Thyroid gland (tissue), 4 donors: Measurements from ENCODE around the gene PLCG2. TPM values are rescaled to one million over a fixed set of nuclear protein-coding genes. Genes with fewer than 3 reads are reported as not detected.

Experiments used
- DNase-seq, 2 donors: peaks; one replicate each; pipeline ENCODE4 v3.0.0-alpha.2; 2019
- H3K27ac ChIP-seq, 3 donors: fragments of 200-600 bp; sonication (generic); 1 replicate in 2 of 3; 2 replicates in 1 of 3; pipeline ENCODE4 v1.5.1; 2016 to 2019; ENCODE audit warnings: mild to moderate bottlenecking in 1 of 3, moderate library complexity in 1 of 3
- H3K27me3 ChIP-seq: fragments of 200-600 bp; sonication (generic); one replicate; pipeline ENCODE4 v1.5.1; 2019
- H3K36me3 ChIP-seq, 2 donors: fragments of 200-600 bp; sonication (generic); one replicate each; pipeline ENCODE4 v1.5.1; 2016 to 2019
- H3K4me1 ChIP-seq, 2 donors: fragments of 200-600 bp; sonication (generic); one replicate each; pipeline ENCODE4 v1.5.1; 2017 to 2019
- H3K4me3 ChIP-seq, 3 donors: fragments of 200-600 bp; sonication (generic); replicated peaks in 1 of 3; 1 replicate in 2 of 3; 2 replicates in 1 of 3; pipeline ENCODE4 v1.5.1; 2016; ENCODE audit warnings: mild to moderate bottlenecking in 1 of 3
- H3K9me3 ChIP-seq: fragments of 200-600 bp; sonication (generic); one replicate; pipeline ENCODE4 v1.5.1; 2017
- CTCF ChIP-seq, 6 experiments: fragments of 200-600 bp in 3 of 6; fragments of 450-650 bp in 3 of 6; sonication (generic) in 3 of 6; IDR thresholded peaks; one replicate each; pipeline ENCODE4 v1.5.1; 2016 to 2019; ENCODE audit warnings: antibody characterized with exemption in 6 of 6, mild to moderate bottlenecking in 2 of 6, inconsistent platforms in 1 of 6, moderate library complexity in 1 of 6
- POLR2A ChIP-seq, 2 donors: fragments of 450-650 bp; IDR thresholded peaks; one replicate each; pipeline ENCODE4 v1.6.1; 2017; ENCODE audit warnings: antibody characterized with exemption in 2 of 2, mild to moderate bottlenecking in 2 of 2, moderate library complexity in 1 of 2
- WGBS, 2 donors: methylation state at CpG; one replicate each; pipeline ENCODE4 v1.1.5; 2017; 5-methylcytosine and 5-hydroxymethylcytosine counted together
- intact Hi-C: fragments of 100-400 bp; cut with DNase I; formaldehyde crosslinking; loops from one replicate; pipeline ENCODE4 v1.15.1; 2023
- total RNA-seq, 4 donors: library from RNA; depleted of rRNA; stranded (reverse); fragments of >200 nt; gene quantifications; one replicate each; pipeline ENCODE4 v1.2.3, GENCODE V29; 2016

Gene PLCG2
- total RNA-seq, 4 donors from 2014 or later, result 9.2 to 12.1 (median 10.3) TPM

- TF ChIP-seq CTCF (IDR thresholded peaks at IDR 0.05) (no peak), POLR2A (IDR thresholded peaks at IDR 0.05) (no peak)
- Histone ChIP-seq H3K27ac (peak overlapping the region in 1 of 3 donors; percentile 27), H3K36me3 (no peaks in the 10 kb centered on the region), H3K4me1 (no peaks in the 10 kb centered on the region), H3K4me3 (no peak overlapping the region), H3K9me3 (no peaks in the 10 kb centered on the region), H3K27me3 (no peaks in the 10 kb centered on the region)
- intact Hi-C loops, result no loop called here
- WGBS, 2 donors, result 66% methylated on average over 9 of the region's 9 CpGs
- DNase-seq, result no peak
Measured at GRCh38 chr16:81902025-81902424, 122.9 kb downstream of the PLCG2 start.

- no peak overlapping the region for H3K27ac ChIP-seq
- H3K27me3 ChIP-seq, result no peaks in the 10 kb centered on the region
- no peak for DNase-seq
- intact Hi-C loops, result no loop called here
- WGBS, 2 donors, result 95 to 96% methylated on average over 7 to 8 of the region's 8 CpGs
- no peaks in the 10 kb centered on the region for H3K36me3 ChIP-seq
- no peaks in the 10 kb centered on the region for H3K4me1 ChIP-seq
- H3K9me3 ChIP-seq, result no peaks in the 10 kb centered on the region
- no peak overlapping the region for H3K4me3 ChIP-seq
- TF ChIP-seq POLR2A (IDR thresholded peaks at IDR 0.05) (no peak), CTCF (IDR thresholded peaks at IDR 0.05) (no peak)
Measured at GRCh38 chr16:81904320-81904719, 125.2 kb downstream of the PLCG2 start.

GRCh38 chr16:81905277-81905676 lies 126.2 kb downstream of the PLCG2 start:
- H3K4me1 ChIP-seq, result no peaks in the 10 kb centered on the region

GRCh38 chr16:81907681-81908080 lies 128.6 kb downstream of the PLCG2 start:
- DNase-seq, result no peak
- H3K4me1 ChIP-seq, result no peaks in the 10 kb centered on the region
- no peaks in the 10 kb centered on the region for H3K27me3 ChIP-seq
- no peak overlapping the region for H3K4me3 ChIP-seq
- no peak overlapping the region for H3K27ac ChIP-seq
- no peaks in the 10 kb centered on the region for H3K9me3 ChIP-seq
- TF ChIP-seq POLR2A (IDR thresholded peaks at IDR 0.05) (no peak), CTCF (IDR thresholded peaks at IDR 0.05) (no peak)
- WGBS, 2 donors, result 74 to 83% methylated on average over 7 of the region's 8 CpGs
- intact Hi-C loops, result no loop called here
- H3K36me3 ChIP-seq, result no peaks in the 10 kb centered on the region

More at GRCh38 chr16:81905277-81905676, 126.2 kb downstream of the PLCG2 start:
- H3K4me3 ChIP-seq, result no peak overlapping the region
- no peak for TF ChIP-seq CTCF (IDR thresholded peaks at IDR 0.05)
- no peak for TF ChIP-seq POLR2A (IDR thresholded peaks at IDR 0.05)
- H3K9me3 ChIP-seq, result no peaks in the 10 kb centered on the region
- no peak for DNase-seq
- WGBS, 2 donors, result 89 to 90% methylated on average over 6 to 7 of the region's 7 CpGs
- intact Hi-C loops, result no loop called here
- H3K36me3 ChIP-seq, result no peaks in the 10 kb centered on the region
- no peak overlapping the region for H3K27ac ChIP-seq
- no peaks in the 10 kb centered on the region for H3K27me3 ChIP-seq

- H3K4me3 ChIP-seq, result no peak overlapping the region
- H3K27me3 ChIP-seq, result no peaks in the 10 kb centered on the region
- H3K9me3 ChIP-seq, result no peaks in the 10 kb centered on the region
- no peaks in the 10 kb centered on the region for H3K36me3 ChIP-seq
- intact Hi-C loops, result no loop called here
- no peak for TF ChIP-seq POLR2A (IDR thresholded peaks at IDR 0.05)
- no peak for TF ChIP-seq CTCF (IDR thresholded peaks at IDR 0.05)
- DNase-seq, result no peak
- 92 to 93% methylated on average over 16 of the region's 16 CpGs for WGBS, 2 donors
- H3K4me1 ChIP-seq, result no peaks in the 10 kb centered on the region
- no peak overlapping the region for H3K27ac ChIP-seq
Measured at GRCh38 chr16:81908466-81909262, 129.6 kb downstream of the PLCG2 start.
